Coronary artery (tissue), 2 donors: Measurements from ENCODE around the gene RYR1.

Source experiments
- DNase-seq: peaks from one replicate; pipeline ENCODE4 v3.0.0-alpha.2; 2017; ENCODE audit warnings: low spot score
- H3K27ac ChIP-seq, 2 donors: fragments of 200-600 bp; sonication (generic); one replicate each; pipeline ENCODE4 v1.5.1; 2016 to 2019
- H3K4me3 ChIP-seq: fragments of 200-600 bp; sonication (generic); 2 replicates; pipeline ENCODE4 v1.5.1; 2016; ENCODE audit warnings: mild to moderate bottlenecking, moderate library complexity
- TF ChIP-seq, protein P1 (sequence below): fragments of 200-600 bp; sonication (generic); IDR thresholded peaks from one replicate; pipeline ENCODE4 v1.5.1; 2019; ENCODE audit warnings: antibody characterized with exemption

Gene RYR1

DNA sequence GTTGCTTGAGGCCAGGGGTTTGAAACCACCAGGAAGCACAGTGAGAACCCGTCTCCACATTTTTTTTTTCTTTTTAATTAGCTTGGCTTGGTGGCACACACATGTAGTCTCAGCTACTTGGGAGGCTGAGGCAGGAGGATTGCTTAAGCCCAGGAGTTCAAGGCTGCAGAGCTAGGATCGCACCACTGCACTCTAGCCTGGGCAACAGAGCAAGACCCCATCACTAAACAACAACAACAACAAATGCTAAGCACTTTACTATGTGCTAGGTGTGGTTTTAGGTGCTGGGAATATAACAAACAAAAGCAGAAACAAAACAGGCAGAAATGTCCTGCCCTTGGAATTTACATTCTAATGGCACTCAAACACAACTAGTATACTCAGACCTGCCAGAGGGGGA, 51.3 kb downstream of the RYR1 start:
- Histone ChIP-seq H3K4me3 (no peak overlapping the region), H3K27ac (no peak overlapping the region)
- TF ChIP-seq, protein P1, sequence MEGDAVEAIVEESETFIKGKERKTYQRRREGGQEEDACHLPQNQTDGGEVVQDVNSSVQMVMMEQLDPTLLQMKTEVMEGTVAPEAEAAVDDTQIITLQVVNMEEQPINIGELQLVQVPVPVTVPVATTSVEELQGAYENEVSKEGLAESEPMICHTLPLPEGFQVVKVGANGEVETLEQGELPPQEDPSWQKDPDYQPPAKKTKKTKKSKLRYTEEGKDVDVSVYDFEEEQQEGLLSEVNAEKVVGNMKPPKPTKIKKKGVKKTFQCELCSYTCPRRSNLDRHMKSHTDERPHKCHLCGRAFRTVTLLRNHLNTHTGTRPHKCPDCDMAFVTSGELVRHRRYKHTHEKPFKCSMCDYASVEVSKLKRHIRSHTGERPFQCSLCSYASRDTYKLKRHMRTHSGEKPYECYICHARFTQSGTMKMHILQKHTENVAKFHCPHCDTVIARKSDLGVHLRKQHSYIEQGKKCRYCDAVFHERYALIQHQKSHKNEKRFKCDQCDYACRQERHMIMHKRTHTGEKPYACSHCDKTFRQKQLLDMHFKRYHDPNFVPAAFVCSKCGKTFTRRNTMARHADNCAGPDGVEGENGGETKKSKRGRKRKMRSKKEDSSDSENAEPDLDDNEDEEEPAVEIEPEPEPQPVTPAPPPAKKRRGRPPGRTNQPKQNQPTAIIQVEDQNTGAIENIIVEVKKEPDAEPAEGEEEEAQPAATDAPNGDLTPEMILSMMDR = no peak
- no peak for DNase-seq

DNA sequence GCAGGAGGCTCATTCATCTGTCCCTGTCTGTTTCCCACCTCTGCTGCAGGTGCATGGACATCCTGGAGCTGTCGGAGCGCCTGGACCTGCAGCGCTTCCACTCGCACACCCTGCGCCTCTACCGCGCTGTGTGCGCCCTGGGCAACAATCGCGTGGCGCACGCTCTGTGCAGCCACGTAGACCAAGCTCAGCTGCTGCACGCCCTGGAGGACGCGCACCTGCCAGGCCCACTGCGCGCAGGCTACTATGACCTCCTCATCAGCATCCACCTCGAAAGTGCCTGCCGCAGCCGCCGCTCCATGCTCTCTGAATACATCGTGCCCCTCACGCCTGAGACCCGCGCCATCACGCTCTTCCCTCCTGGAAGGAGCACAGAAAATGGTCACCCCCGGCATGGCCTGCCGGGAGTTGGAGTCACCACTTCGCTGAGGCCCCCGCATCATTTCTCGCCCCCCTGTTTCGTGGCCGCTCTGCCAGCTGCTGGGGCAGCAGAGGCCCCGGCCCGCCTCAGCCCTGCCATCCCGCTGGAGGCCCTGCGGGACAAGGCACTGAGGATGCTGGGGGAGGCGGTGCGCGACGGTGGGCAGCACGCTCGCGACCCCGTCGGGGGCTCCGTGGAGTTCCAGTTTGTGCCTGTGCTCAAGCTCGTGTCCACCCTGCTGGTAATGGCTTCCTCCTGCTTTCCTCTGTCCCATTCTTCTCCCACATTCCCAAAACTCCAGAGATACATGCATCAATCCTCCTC, 52.2 kb downstream of the RYR1 start:
- H3K4me3 ChIP-seq = no peak overlapping the region
- no peak overlapping the region for H3K27ac ChIP-seq
- TF ChIP-seq, protein P1 = no peak
- DNase-seq = no peak

DNA sequence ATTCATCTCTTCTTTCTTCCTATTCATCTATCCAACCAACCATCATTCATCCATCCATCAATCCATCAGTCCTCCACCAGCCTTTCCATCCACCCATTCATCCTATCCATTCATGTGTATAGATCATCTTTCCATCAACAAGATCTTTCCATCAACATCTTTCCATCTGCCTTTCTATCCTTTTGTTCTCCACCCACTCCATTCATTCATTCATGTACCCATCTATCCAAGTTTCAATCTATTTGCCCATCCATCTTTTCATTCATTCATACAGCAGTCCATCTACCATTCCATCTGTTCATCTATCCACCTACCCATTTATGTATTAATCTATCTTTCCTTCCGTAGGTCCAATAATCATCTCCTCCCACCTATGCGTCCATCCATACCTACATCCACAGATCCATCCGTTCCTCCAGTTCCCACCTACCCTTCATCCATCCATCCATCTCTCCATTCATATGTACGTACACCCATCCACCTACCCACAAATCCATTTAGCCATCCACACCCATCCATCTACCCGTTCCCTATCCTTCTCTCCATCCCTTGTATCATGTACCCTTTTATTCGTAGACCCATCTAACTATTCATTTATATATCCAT, 53.3 kb downstream of the RYR1 start:
- H3K4me3 ChIP-seq = no peak overlapping the region
- no peak overlapping the region for H3K27ac ChIP-seq
- DNase-seq = no peak
- TF ChIP-seq, protein P1 = no peak

DNA sequence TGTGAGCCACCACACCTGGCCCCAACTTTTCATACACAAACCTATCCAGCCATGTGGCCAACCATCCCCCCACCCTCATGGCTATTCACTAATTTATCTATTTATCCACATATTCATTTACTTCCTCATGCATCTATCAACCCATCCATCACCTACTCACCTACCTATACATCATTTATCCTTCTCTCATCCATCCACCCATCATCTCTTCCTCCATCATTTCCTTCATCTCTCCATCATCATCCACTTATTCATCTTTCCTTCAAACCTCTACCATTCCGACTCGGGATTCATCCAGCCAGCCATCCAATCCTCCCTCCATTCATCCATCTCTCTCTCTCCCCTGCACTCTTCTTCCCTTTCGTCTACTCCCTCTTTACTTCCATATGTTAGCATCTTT, 54.6 kb downstream of the RYR1 start:
- TF ChIP-seq, protein P1 = no peak
- no peak for DNase-seq
- no peak overlapping the region for H3K4me3 ChIP-seq
- no peak overlapping the region for H3K27ac ChIP-seq

DNA sequence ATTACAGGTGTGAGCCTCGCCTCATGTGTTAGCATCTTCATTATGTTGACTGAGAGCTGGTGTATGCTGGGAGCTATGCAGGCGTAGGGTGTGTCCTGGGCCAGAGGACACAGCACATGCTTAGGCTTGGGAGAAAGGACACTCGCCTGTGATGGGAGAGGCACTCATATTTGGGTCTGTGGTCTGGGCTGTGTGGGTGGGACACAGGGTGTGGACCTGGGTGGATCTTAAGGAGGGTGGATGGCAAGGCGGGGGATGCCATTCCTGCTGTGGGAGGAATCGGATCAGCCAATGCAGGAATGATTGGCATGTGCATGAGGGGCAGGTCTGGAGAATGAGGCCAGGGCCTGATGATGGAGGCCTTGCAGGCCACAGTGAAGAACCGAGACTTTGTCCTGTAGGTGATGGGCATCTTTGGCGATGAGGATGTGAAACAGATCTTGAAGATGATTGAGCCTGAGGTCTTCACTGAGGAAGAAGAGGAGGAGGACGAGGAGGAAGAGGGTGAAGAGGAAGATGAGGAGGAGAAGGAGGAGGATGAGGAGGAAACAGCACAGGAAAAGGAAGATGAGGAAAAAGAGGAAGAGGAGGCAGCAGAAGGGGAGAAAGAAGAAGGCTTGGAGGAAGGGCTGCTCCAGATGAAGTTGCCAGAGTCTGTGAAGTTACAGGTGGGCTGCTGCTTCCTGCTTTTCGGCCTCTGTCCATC, 55.4 kb downstream of the RYR1 start:
- TF ChIP-seq, protein P1 = no peak
- Histone ChIP-seq H3K27ac (no peak overlapping the region), H3K4me3 (no peak overlapping the region)
- no peak for DNase-seq

DNA sequence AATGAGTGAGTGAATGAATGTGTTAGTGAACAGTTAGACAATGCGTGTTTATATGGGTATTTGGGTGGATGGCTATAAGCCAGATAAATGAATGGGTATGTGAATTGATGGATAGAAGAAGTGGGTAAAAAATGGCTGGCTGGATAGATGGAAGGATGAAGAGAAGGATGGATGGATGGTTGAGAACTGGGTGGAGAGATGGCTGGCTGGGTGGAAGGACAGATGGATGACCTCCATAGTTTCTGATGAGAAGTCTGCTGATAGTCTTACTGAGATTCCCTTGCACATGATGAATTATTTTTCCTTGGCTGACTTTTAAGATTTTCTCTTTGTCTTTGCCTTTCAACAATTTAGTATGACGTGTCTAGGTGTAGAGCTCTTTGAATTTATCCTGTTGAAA, 57.4 kb downstream of the RYR1 start:
- no peak for DNase-seq
- no peak overlapping the region for H3K4me3 ChIP-seq
- no peak overlapping the region for H3K27ac ChIP-seq
- TF ChIP-seq, protein P1 = no peak
